ENCODE results near the gene CFAP46.

The CFAP46 gene

GRCh38 chr10:132984008-132984295, 41.6 kb upstream of the CFAP46 start:
- TF ChIP-seq CTCF (IDR thresholded peaks at IDR 0.05; ENCODE audit: low read length, missing control alignments), result no peak
- no peak overlapping the region for H3K4me3 ChIP-seq (replicated peaks; ENCODE audit: low read depth, low read length)
- no peak for DNase-seq (ENCODE audit: low read depth)

GRCh38 chr10:132983252-132984007, 41.1 kb upstream of the CFAP46 start:
- no peak for DNase-seq (ENCODE audit: low read depth)
- TF ChIP-seq CTCF (IDR thresholded peaks at IDR 0.05; ENCODE audit: low read length, missing control alignments), result no peak
- H3K4me3 ChIP-seq (replicated peaks; ENCODE audit: low read depth, low read length), result no peak overlapping the region

- TF ChIP-seq CTCF (IDR thresholded peaks at IDR 0.05; ENCODE audit: low read length, missing control alignments), result no peak
- no peak overlapping the region for H3K4me3 ChIP-seq (replicated peaks; ENCODE audit: low read depth, low read length)
Measured at GRCh38 chr10:132982301-132982989, 40.1 kb upstream of the CFAP46 start.

GRCh38 chr10:132981746-132982145, 39.4 kb upstream of the CFAP46 start:
- DNase-seq (ENCODE audit: low read depth), result no peak
- H3K4me3 ChIP-seq (replicated peaks; ENCODE audit: low read depth, low read length), result no peak overlapping the region
- TF ChIP-seq CTCF (IDR thresholded peaks at IDR 0.05; ENCODE audit: low read length, missing control alignments), result no peak

More at GRCh38 chr10:132982301-132982989, 40.1 kb upstream of the CFAP46 start:
- peak; percentile 26 for DNase-seq (ENCODE audit: low read depth)

GRCh38 chr10:132981173-132981555, 38.8 kb upstream of the CFAP46 start:
- no peak for TF ChIP-seq CTCF (IDR thresholded peaks at IDR 0.05; ENCODE audit: low read length, missing control alignments)
- DNase-seq (ENCODE audit: low read depth), result peak; percentile 8
- H3K4me3 ChIP-seq (replicated peaks; ENCODE audit: low read depth, low read length), result no peak overlapping the region

GRCh38 chr10:132980426-132981172, 38.2 kb upstream of the CFAP46 start:
- no peak for DNase-seq (ENCODE audit: low read depth)
- TF ChIP-seq CTCF (IDR thresholded peaks at IDR 0.05; ENCODE audit: low read length, missing control alignments), result no peak
- no peak overlapping the region for H3K4me3 ChIP-seq (replicated peaks; ENCODE audit: low read depth, low read length)

Data from fibroblast of pulmonary artery (primary cell).